Activated gamma-delta T cell (primary cell): ENCODE data around the gene ZNF277.

ENCODE experiments used
- DNase-seq: peaks from one replicate; lab custom pipeline; 2025; lab: John Stamatoyannopoulos, UW

The ZNF277 gene

GRCh38 chr7:112254156-112254555 is 47.7 kb downstream of the ZNF277 start:
- no peak for DNase-seq

DNA sequence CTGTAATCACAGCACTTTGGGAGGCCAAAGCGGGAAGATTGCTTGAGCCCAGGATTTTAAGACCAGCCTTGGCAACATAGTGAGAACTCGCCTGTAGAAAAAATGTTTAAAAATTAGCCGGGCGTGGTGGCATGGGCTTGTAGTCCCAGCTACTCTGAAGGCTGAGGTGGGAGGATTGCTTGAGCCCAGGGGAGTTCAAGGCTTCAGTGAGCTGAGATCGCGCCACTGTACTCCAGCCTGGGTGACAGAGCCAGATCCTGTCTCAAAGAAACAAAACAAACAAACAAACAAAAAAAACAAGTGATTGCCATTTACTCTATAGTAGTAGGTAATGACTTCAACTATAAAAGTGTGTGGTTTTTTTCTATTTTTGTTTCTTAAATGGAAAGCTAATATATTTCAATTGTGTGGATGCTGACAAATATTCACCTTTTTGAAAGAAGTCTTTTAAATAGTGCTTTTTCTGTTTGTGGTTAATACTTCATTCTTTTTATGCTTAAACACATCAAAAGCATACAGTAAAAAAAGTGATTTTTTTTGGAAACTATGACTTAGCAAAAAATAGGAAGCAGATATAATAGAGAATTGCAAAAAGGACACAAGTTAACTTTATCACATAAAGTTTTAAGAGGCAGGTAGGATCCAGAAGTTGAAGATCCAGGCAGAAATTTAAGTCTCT is 48.4 kb downstream of the ZNF277 start:
- DNase-seq, result no peak

DNA sequence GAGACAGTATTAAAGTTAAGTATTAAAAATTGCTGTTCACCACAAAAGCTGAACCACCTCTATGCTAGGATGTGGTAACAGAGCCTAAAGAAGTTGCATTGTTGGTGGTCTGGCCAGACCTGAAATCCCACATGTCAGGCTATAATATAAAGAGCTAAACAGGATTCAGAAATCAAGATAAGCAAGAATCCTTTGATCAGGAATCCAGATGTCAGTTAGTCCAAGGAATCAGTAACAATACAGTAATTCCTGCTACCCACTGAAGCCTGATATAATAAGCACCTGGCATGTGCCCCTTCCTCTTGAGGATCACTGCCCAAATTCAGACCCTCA is 48.9 kb downstream of the ZNF277 start:
- DNase-seq, result no peak

- DNase-seq, result no peak
Measured at GRCh38 chr7:112257073-112257472, 50.6 kb downstream of the ZNF277 start.

- no peak for DNase-seq
Measured at GRCh38 chr7:112260911-112261310, 54.4 kb downstream of the ZNF277 start.

DNA sequence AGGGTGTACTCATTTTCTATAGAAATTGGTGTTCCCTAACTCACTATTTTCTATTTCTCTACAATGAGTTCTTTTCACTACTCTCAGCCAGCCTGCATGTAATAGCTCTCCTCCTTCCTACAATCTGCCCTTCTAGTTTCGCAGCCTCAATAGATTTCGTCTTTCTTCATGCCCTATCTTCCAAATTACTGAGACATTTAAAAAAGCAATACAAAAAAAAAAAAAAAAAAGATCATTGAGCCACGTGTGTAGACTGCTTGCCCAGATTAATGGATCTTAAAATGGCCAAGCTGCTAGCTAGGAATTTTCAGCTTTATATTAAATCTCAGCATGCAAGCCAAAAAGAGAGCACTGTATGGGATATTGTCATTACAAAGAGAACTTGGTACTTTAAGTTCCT is 55.5 kb downstream of the ZNF277 start:
- DNase-seq, result no peak

GRCh38 chr7:112262855-112263487 is 56.5 kb downstream of the ZNF277 start:
- DNase-seq, result no peak

DNA sequence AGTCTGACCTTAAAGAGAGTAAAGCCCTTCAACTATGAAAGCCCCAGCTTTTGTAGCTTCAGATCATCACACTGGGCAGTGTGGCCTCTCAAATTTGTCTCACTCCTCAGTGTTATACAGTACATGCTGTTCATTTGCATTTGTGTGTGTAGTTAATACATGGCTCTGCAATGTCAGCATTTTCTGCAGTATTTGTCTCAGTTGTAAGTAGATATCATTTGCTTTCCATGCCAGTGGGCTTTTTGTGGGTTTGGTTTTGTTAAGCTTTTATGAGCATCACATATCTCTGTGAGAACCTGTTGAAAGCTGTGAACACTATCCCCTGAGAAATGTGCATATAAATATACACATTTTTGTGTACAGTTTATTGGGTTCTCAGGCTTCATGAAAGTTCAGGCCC is 57.0 kb downstream of the ZNF277 start:
- DNase-seq, result no peak

GRCh38 chr7:112266141-112266540 is 59.6 kb downstream of the ZNF277 start:
- DNase-seq, result no peak

GRCh38 chr7:112266595-112267270 is 60.2 kb downstream of the ZNF277 start:
- no peak for DNase-seq

- no peak for DNase-seq
Measured at GRCh38 chr7:112267944-112268691, 61.6 kb downstream of the ZNF277 start.

DNA sequence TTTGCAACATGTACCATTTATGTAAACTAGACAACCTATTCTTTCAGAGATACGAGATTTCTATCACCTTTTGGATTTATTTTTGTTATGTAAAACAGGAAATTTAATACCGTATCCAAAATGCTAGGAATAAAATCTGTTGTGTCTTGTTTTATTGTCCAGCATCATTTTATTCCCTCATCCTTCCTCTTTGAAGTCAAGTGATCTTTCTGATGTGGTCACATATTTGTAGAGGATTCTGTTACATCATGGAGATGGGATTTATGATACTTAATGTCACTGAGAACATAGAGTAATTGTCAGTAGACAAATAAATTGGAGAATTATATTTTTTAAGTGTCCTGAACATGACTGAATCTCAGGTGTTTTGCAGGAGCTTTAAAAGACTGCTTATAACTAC is 64.7 kb downstream of the ZNF277 start:
- no peak for DNase-seq

DNA sequence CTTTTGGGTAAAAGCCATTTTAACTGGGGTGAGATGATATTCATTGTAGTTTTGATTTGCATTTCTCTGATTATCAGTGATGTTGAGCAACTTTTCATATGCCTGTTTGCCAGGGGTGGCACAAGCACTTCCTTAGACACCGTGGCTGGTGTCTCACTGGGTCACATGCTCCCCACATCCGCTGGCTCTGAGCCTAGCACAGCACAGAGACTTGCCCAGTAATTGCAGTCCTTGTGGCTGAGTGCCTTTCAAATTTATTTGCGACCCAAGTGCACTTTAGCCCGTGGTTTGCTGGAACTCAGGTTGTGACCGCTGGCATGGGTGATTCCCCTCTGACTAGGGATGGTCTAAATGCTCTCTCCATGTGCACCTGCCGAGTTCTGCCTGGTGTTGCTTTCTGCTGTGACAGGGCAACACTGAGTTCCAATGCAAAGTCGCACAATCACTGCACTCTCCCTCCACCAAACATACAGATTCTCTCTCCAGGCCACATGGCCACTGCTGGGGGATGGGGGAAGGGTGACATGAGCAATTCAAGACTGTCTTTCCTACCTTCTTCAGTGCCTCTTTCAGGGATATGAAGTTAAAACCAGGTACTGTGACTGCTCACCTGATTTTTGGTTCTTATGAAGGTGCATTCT is 66.5 kb downstream of the ZNF277 start:
- no peak for DNase-seq

GRCh38 chr7:112279042-112279441 is 72.5 kb downstream of the ZNF277 start:
- no peak for DNase-seq

DNA sequence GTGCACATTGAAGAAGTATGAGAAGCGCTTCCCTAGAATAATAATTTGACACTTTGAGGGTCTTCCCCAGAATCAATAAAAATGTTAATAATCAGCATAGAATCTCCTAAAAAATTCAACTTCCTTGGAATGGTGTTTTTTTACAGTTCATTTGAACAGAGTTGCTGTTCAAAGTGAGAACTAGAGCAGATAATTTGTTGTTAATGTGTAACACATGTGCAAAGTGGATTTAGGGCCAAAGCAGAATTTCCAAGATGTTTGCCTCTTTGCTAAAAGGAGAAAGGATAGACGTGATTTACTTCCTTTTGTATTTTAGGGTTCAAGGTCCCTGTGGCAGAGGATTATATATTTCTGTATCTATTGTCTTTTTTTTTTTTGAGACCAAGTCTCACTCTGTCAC is 73.8 kb downstream of the ZNF277 start:
- no peak for DNase-seq

- no peak for DNase-seq
Measured at GRCh38 chr7:112282476-112283188, 76.1 kb downstream of the ZNF277 start.

DNA sequence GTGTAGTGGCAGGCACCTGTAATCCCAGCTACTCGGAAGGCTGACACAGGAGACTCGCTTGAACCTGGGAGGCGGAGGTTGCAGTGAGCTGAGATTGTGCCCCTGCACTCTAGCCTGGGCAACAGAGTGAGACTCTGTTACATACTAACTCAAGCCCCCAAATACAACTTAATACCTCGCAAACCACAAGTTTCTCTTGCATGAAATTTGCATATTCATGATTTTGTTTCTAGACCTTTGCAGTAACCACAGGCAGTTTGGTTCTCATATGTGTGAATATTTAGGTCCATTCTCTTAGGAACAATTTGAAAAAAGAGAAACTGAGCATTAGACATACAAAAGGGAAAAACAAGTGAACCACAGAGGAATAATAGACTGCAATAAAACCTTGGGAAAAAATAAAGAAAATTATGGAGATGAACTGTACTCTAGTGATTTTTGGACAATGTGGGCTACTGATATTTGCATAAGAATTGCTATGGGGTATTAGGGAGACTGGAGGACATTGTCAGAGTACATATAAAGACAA is 77.0 kb downstream of the ZNF277 start:
- no peak for DNase-seq

GRCh38 chr7:112286250-112287086 is 80.0 kb downstream of the ZNF277 start:
- no peak for DNase-seq

GRCh38 chr7:112288301-112288700 is 81.8 kb downstream of the ZNF277 start:
- DNase-seq, result no peak

GRCh38 chr7:112290065-112290464 is 83.6 kb downstream of the ZNF277 start:
- DNase-seq, result no peak
